ENCODE measurements around the gene MAGI1. TPM values are rescaled to one million over a fixed set of nuclear protein-coding genes. Genes with fewer than 3 reads are reported as not detected.

The MAGI1 gene
- total RNA-seq, 5 donors from 2014 or later (not counting 1 experiment from before 2014, with no cell fraction given), result 0.23 to 0.63 (median 0.29) TPM

DNA sequence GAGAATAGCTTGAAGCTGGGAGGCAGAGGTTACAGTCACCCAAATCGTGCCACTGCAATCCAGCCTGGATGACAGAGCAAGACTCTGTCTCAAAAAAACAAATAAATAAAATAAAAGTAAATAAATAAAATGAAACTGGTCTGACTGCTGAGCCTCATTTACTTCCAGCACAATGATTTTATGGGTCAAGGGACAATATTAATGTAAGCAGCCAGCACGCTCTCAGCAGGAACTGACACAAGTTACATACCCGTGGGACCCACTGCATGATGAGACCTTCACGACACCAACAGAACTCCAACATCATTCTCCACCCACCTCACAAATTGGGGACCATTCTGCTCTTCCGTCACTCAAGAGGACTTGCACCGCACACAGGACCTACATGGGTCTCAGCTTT lies 230.3 kb downstream of the MAGI1 start:
- Mint-ChIP-seq H3K4me1 (no peaks in the 10 kb centered on the region), H3K27me3 (no peaks in the 10 kb centered on the region), H3K4me3 (no peak overlapping the region), H3K27ac (no peak overlapping the region), H3K9me3 (peaks cover 0 to 11% (median 3%) of the 10 kb centered on the region in 3 donors), H3K36me3 (no peaks in the 10 kb centered on the region)
- DNase-seq, result no peak
- Histone ChIP-seq H3K4me3 (ENCODE audit: control insufficient read depth in 1 of 2, extremely low read depth in 1 of 2, low read length in 1 of 2) (no peak overlapping the region), H3K9me3 (no peaks in the 10 kb centered on the region), H3K36me3 (ENCODE audit: control insufficient read depth in 2 of 2, extremely low read depth in 1 of 2, insufficient read depth in 1 of 2, low read length in 1 of 2) (no peaks in the 10 kb centered on the region), H3K27ac (ENCODE audit: low read length) (no peak overlapping the region), H3K4me1 (ENCODE audit: control insufficient read depth in 1 of 2, extremely low read depth in 1 of 2, insufficient read depth in 2 of 2, low read length in 2 of 2) (no peaks in the 10 kb centered on the region), H3K27me3 (replicated peaks in 1 of 2; ENCODE audit: control insufficient read depth in 2 of 2, extremely low read depth in 1 of 2, insufficient read depth in 2 of 2, low read length in 1 of 2) (no peaks in the 10 kb centered on the region)
- no peak for ATAC-seq (replicated peaks in 1 of 4)
- POLR2A ChIA-PET, result no interaction called here
- 88% methylated on average over 1 of the region's 6 CpGs for WGBS (ENCODE audit: insufficient coverage)
- CTCF ChIA-PET, result no interaction called here

DNA sequence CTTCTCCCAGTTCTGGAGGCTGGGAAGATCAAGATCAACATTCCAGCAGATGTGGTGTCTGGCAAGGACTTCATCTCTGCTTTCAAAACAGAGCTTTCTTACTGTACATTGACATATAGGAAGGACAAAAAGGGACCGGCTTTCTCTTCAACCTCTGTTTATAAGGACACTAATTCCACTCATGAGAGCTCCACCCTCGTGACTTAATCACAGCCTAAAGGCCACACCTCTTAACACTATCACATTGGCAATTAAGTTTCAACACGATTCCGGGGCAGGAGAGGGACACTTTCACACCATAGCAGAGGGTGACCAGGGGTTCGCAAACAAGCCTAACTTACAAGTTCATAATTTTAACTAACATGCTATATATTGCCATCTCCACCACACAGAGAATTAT lies 231.5 kb downstream of the MAGI1 start:
- WGBS (ENCODE audit: insufficient coverage), result 71% methylated on average over 4 of the region's 5 CpGs
- POLR2A ChIA-PET, result no interaction called here
- Histone ChIP-seq H3K4me3 (ENCODE audit: control insufficient read depth in 1 of 2, extremely low read depth in 1 of 2, low read length in 1 of 2) (no peak overlapping the region), H3K27ac (ENCODE audit: low read length) (no peak overlapping the region), H3K27me3 (replicated peaks in 1 of 2; ENCODE audit: control insufficient read depth in 2 of 2, extremely low read depth in 1 of 2, insufficient read depth in 2 of 2, low read length in 1 of 2) (no peaks in the 10 kb centered on the region), H3K36me3 (ENCODE audit: control insufficient read depth in 2 of 2, extremely low read depth in 1 of 2, insufficient read depth in 1 of 2, low read length in 1 of 2) (no peaks in the 10 kb centered on the region), H3K9me3 (no peaks in the 10 kb centered on the region), H3K4me1 (ENCODE audit: control insufficient read depth in 1 of 2, extremely low read depth in 1 of 2, insufficient read depth in 2 of 2, low read length in 2 of 2) (no peaks in the 10 kb centered on the region)
- Mint-ChIP-seq H3K36me3 (no peaks in the 10 kb centered on the region), H3K4me1 (no peaks in the 10 kb centered on the region), H3K4me3 (no peak overlapping the region), H3K27ac (no peak overlapping the region), H3K27me3 (no peaks in the 10 kb centered on the region), H3K9me3 (peaks cover 0 to 11% (median 3%) of the 10 kb centered on the region in 3 donors)
- CTCF ChIA-PET, result no interaction called here
- DNase-seq, result no peak
- ATAC-seq (replicated peaks in 1 of 4), result no peak

DNA sequence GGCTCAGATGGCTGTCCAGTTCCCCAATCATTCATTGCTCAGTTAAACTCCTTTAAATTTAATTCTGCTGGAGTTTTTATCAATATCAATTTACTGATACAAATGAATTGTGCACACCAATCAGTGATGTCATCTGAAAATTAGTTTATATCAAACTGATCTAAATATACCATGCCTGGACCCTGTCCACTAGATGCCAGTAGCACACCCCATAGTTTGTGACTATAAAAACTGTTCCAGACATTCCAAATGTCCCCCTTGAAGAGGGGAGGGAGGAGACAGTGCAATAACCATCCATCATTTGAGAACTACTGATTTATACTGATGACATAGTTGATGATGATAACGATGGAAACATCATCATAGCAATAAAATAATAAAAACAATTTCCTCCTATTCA lies 232.1 kb downstream of the MAGI1 start:
- ChIA-PET CTCF (no interaction called here), POLR2A (no interaction called here)
- Mint-ChIP-seq H3K36me3 (no peaks in the 10 kb centered on the region), H3K4me1 (no peaks in the 10 kb centered on the region), H3K4me3 (no peak overlapping the region), H3K27me3 (no peaks in the 10 kb centered on the region), H3K9me3 (peaks cover 0 to 11% (median 3%) of the 10 kb centered on the region in 3 donors), H3K27ac (no peak overlapping the region)
- Histone ChIP-seq H3K4me1 (ENCODE audit: control insufficient read depth in 1 of 2, extremely low read depth in 1 of 2, insufficient read depth in 2 of 2, low read length in 2 of 2) (no peaks in the 10 kb centered on the region), H3K9me3 (no peaks in the 10 kb centered on the region), H3K27ac (ENCODE audit: low read length) (no peak overlapping the region), H3K4me3 (ENCODE audit: control insufficient read depth in 1 of 2, extremely low read depth in 1 of 2, low read length in 1 of 2) (no peak overlapping the region), H3K27me3 (replicated peaks in 1 of 2; ENCODE audit: control insufficient read depth in 2 of 2, extremely low read depth in 1 of 2, insufficient read depth in 2 of 2, low read length in 1 of 2) (no peaks in the 10 kb centered on the region), H3K36me3 (ENCODE audit: control insufficient read depth in 2 of 2, extremely low read depth in 1 of 2, insufficient read depth in 1 of 2, low read length in 1 of 2) (no peaks in the 10 kb centered on the region)
- ATAC-seq (replicated peaks in 1 of 4), result no peak
- DNase-seq, result no peak
- no CpG with 5 or more reads among the region's 1 CpG for WGBS (ENCODE audit: insufficient coverage)

DNA sequence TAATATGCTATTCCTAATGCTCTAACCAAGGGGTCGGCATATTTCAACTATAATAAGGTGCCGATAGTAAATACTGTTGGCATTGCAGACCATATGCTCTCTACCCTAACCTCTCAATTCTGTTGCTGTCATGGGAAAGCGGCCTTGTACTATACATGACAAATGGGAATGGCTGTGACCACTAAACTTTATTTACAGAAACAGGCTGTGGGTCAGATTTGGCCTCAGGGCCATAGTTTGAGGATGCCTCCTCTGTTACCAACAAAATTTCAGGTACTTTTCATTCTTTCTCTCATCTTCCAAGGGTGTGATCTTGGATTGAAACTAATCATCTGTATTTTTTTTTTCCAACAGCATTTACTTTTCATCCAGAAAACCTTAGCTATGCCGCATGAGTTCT lies 242.0 kb downstream of the MAGI1 start:
- H3K36me3 Mint-ChIP-seq, result no peaks in the 10 kb centered on the region
- DNase-seq (no peak), ATAC-seq (replicated peaks in 1 of 4) (no peak)
- peaks cover 0 to 4% (median 0%) of the 10 kb centered on the region in 3 donors for H3K9me3 Mint-ChIP-seq
- Histone ChIP-seq H3K27ac (ENCODE audit: low read length) (no peak overlapping the region), H3K4me3 (ENCODE audit: control insufficient read depth in 1 of 2, extremely low read depth in 1 of 2, low read length in 1 of 2) (no peak overlapping the region), H3K27me3 (replicated peaks in 1 of 2; ENCODE audit: control insufficient read depth in 2 of 2, extremely low read depth in 1 of 2, insufficient read depth in 2 of 2, low read length in 1 of 2) (peaks cover 0 to 3% of the 10 kb centered on the region in 2 experiments), H3K4me1 (ENCODE audit: control insufficient read depth in 1 of 2, extremely low read depth in 1 of 2, insufficient read depth in 2 of 2, low read length in 2 of 2) (no peaks in the 10 kb centered on the region), H3K36me3 (ENCODE audit: control insufficient read depth in 2 of 2, extremely low read depth in 1 of 2, insufficient read depth in 1 of 2, low read length in 1 of 2) (no peaks in the 10 kb centered on the region), H3K9me3 (no peaks in the 10 kb centered on the region)
- ChIA-PET CTCF (no interaction called here), POLR2A (no interaction called here)
- WGBS (ENCODE audit: insufficient coverage), result 100% methylated on average over 1 of the region's 4 CpGs
- no peak overlapping the region for H3K4me3 Mint-ChIP-seq
- no peak overlapping the region for H3K27ac Mint-ChIP-seq
- H3K27me3 Mint-ChIP-seq, result no peaks in the 10 kb centered on the region
- H3K4me1 Mint-ChIP-seq, result no peaks in the 10 kb centered on the region

DNA sequence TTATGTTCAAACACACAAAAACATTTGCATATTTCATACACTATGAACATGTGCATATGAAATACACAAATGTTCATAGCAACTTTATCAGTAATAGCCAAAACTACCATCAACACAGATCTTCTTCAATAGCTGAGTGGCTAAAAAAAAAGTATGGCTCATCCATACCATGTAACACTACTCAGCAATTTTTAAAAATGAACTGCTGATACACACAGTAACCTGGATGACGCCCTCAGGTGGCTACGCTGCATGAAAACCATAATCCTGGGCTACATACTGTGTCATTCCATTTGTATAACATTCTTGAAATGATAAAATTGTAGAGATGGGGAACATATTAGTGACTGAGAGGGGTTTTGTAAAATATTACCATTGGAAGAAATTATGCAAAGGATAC lies 243.6 kb downstream of the MAGI1 start:
- peaks cover 0 to 4% (median 0%) of the 10 kb centered on the region in 3 donors for H3K9me3 Mint-ChIP-seq
- no peak overlapping the region for H3K4me3 ChIP-seq (ENCODE audit: control insufficient read depth in 1 of 2, extremely low read depth in 1 of 2, low read length in 1 of 2)
- ATAC-seq (replicated peaks in 1 of 4) (no peak), DNase-seq (no peak)
- no peaks in the 10 kb centered on the region for H3K4me1 Mint-ChIP-seq
- no peak overlapping the region for H3K27ac ChIP-seq (ENCODE audit: low read length)
- no peaks in the 10 kb centered on the region for H3K27me3 Mint-ChIP-seq
- H3K36me3 Mint-ChIP-seq, result no peaks in the 10 kb centered on the region
- H3K9me3 ChIP-seq, result no peaks in the 10 kb centered on the region
- H3K27ac Mint-ChIP-seq, result no peak overlapping the region
- ChIA-PET POLR2A (no interaction called here), CTCF (no interaction called here)
- H3K4me1 ChIP-seq (ENCODE audit: control insufficient read depth in 1 of 2, extremely low read depth in 1 of 2, insufficient read depth in 2 of 2, low read length in 2 of 2), result no peaks in the 10 kb centered on the region
- no peaks in the 10 kb centered on the region for H3K36me3 ChIP-seq (ENCODE audit: control insufficient read depth in 2 of 2, extremely low read depth in 1 of 2, insufficient read depth in 1 of 2, low read length in 1 of 2)
- WGBS (ENCODE audit: insufficient coverage), result no CpG with 5 or more reads among the region's 2 CpGs
- H3K4me3 Mint-ChIP-seq, result no peak overlapping the region
- peaks cover 0 to 3% of the 10 kb centered on the region in 2 experiments for H3K27me3 ChIP-seq (replicated peaks in 1 of 2; ENCODE audit: control insufficient read depth in 2 of 2, extremely low read depth in 1 of 2, insufficient read depth in 2 of 2, low read length in 1 of 2)

DNA sequence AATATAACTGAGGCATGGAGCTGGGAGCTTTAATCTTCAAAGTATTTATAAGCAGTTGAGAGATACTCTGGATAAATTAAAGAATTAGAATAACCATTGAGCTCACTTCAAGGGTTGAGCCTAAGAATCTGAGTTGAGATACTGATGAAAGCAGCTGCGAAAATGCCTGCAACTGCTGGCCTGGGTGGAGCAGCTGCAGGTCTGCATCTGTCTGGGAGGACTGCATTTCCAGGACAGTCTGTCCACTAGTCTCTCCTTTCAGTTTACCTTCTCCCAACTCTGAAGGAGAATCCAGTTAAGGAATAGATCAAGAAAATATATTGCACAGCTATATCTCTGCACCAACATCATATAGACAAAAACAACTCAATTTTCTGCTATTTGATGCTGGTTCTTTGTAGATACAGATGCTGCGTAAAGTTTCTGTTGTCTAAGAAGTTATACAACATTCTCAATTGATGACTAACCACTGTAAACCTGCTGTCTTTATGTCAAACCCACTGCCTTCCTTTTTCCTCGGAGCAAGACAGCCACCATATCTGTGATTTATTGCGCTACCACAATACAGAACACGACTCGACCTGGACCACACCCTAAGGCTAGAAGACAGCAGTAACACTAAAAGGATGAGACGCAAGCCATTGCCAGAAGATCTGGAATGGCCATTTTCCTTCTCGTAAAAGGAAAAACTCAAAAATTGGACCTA lies 245.1 kb downstream of the MAGI1 start:
- DNase-seq (no peak), ATAC-seq (replicated peaks in 1 of 4) (no peak)
- Mint-ChIP-seq H3K4me1 (no peaks in the 10 kb centered on the region), H3K27ac (no peak overlapping the region), H3K9me3 (peaks cover 0 to 4% (median 0%) of the 10 kb centered on the region in 3 donors), H3K4me3 (no peak overlapping the region), H3K27me3 (no peaks in the 10 kb centered on the region), H3K36me3 (no peaks in the 10 kb centered on the region)
- peaks cover 0 to 3% of the 10 kb centered on the region in 2 experiments for H3K27me3 ChIP-seq (replicated peaks in 1 of 2; ENCODE audit: control insufficient read depth in 2 of 2, extremely low read depth in 1 of 2, insufficient read depth in 2 of 2, low read length in 1 of 2)
- POLR2A ChIA-PET, result no interaction called here
- H3K9me3 ChIP-seq, result no peaks in the 10 kb centered on the region
- CTCF ChIA-PET, result no interaction called here
- H3K27ac ChIP-seq (ENCODE audit: low read length), result no peak overlapping the region
- WGBS (ENCODE audit: insufficient coverage), result 56% methylated on average over 5 of the region's 8 CpGs
- no peaks in the 10 kb centered on the region for H3K4me1 ChIP-seq (ENCODE audit: control insufficient read depth in 1 of 2, extremely low read depth in 1 of 2, insufficient read depth in 2 of 2, low read length in 2 of 2)
- H3K4me3 ChIP-seq (ENCODE audit: control insufficient read depth in 1 of 2, extremely low read depth in 1 of 2, low read length in 1 of 2), result no peak overlapping the region
- H3K36me3 ChIP-seq (ENCODE audit: control insufficient read depth in 2 of 2, extremely low read depth in 1 of 2, insufficient read depth in 1 of 2, low read length in 1 of 2), result no peaks in the 10 kb centered on the region

DNA sequence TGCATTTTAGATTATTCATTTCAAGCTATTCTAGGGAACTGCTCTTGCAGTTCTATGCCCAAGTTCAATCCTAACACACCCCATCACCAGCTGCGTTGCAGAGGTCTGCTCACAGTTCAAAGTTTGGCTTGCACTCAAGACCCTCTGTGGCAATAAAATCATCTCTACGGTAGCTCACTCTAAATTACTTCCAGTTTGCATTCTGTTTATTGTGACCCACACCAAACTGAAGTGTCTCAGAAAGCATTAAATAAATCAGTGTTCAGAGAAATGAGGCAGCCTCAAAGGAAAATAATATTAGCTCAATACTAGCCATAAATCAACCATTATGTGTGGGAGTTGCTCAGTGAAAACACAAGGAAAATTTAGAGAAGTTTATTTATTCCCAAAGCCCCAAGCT lies 250.3 kb downstream of the MAGI1 start:
- Histone ChIP-seq H3K27me3 (replicated peaks in 1 of 2; ENCODE audit: control insufficient read depth in 2 of 2, extremely low read depth in 1 of 2, insufficient read depth in 2 of 2, low read length in 1 of 2) (no peaks in the 10 kb centered on the region), H3K9me3 (no peaks in the 10 kb centered on the region), H3K4me1 (ENCODE audit: control insufficient read depth in 1 of 2, extremely low read depth in 1 of 2, insufficient read depth in 2 of 2, low read length in 2 of 2) (no peaks in the 10 kb centered on the region), H3K4me3 (ENCODE audit: control insufficient read depth in 1 of 2, extremely low read depth in 1 of 2, low read length in 1 of 2) (no peak overlapping the region), H3K27ac (ENCODE audit: low read length) (no peak overlapping the region), H3K36me3 (ENCODE audit: control insufficient read depth in 2 of 2, extremely low read depth in 1 of 2, insufficient read depth in 1 of 2, low read length in 1 of 2) (no peaks in the 10 kb centered on the region)
- H3K4me3 Mint-ChIP-seq, result no peak overlapping the region
- ChIA-PET CTCF (no interaction called here), POLR2A (interaction anchor here in 1 of 2 donors (0.6 kb wide), 1 partner anchor 290 kb away, joined by 7 read pairs; no protein-coding TSS in a partner anchor)
- no peak for ATAC-seq (replicated peaks in 1 of 4)
- no peaks in the 10 kb centered on the region for H3K27me3 Mint-ChIP-seq
- H3K36me3 Mint-ChIP-seq, result no peaks in the 10 kb centered on the region
- no peaks in the 10 kb centered on the region for H3K9me3 Mint-ChIP-seq
- no peak overlapping the region for H3K27ac Mint-ChIP-seq
- no peaks in the 10 kb centered on the region for H3K4me1 Mint-ChIP-seq
- no peak for DNase-seq
- 89% methylated on average over 1 of the region's 2 CpGs for WGBS (ENCODE audit: insufficient coverage)
